NCI-H2107 treated with DMSO at 0.1 percent for 48 hours (cell line): ENCODE results near the gene DLGAP3.
"Not testable (repeated sequence)": the region's sequence is repeated elsewhere in the genome, so short reads cannot be mapped to it uniquely, and the experiment has no call there.

Experiments used
- DNase-seq: peaks from one replicate; lab custom pipeline; 2025; ENCODE audit not compliant: unreplicated experiment; lab: John Stamatoyannopoulos, UW

The DLGAP3 gene, protein sequence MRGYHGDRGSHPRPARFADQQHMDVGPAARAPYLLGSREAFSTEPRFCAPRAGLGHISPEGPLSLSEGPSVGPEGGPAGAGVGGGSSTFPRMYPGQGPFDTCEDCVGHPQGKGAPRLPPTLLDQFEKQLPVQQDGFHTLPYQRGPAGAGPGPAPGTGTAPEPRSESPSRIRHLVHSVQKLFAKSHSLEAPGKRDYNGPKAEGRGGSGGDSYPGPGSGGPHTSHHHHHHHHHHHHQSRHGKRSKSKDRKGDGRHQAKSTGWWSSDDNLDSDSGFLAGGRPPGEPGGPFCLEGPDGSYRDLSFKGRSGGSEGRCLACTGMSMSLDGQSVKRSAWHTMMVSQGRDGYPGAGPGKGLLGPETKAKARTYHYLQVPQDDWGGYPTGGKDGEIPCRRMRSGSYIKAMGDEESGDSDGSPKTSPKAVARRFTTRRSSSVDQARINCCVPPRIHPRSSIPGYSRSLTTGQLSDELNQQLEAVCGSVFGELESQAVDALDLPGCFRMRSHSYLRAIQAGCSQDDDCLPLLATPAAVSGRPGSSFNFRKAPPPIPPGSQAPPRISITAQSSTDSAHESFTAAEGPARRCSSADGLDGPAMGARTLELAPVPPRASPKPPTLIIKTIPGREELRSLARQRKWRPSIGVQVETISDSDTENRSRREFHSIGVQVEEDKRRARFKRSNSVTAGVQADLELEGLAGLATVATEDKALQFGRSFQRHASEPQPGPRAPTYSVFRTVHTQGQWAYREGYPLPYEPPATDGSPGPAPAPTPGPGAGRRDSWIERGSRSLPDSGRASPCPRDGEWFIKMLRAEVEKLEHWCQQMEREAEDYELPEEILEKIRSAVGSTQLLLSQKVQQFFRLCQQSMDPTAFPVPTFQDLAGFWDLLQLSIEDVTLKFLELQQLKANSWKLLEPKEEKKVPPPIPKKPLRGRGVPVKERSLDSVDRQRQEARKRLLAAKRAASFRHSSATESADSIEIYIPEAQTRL

DNA sequence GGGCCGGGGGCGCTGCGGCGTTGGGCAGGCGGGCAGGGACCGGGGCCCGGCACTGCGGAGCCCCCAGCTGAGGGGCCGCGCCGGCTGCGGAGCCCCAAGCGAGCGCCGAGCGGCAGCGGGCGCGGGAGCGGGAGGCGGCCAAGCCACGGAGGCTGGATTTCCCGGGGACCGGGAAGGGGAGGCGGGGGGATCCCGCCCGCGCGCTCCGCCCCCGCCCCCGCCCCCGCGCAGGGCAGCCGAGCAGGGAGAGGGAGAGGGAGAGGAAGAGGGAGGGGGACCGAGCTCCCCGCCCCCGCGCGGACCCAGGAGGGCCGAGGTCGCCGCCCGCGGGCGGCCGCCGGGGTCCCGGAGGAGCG is at the start of gene DLGAP3:
Gene DLGAP3, minus strand, starts transcription at position 154 of the 356 bp plus-strand sequence. CDS start 24,267 bp downstream, outside the sequence.
- DNase-seq: no peak

DNA sequence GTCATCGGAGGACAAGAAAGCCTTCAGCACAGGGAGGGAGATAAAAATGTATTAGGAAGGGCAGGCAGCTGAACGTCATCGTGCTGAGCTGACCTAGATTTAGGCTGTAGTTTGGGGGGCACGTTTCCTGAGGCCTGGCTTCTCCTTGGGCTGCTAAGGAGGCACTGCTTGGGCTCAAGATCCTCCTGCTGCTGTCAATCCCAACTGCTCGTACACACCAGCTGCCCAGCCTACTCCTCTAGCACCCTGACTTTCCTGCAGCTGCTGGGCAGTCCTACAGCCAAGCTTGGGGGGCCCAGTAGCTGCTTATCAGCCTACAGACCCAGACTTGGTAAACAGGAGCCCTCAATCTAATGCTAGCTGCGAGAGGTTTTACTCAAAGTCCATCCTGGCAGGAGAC is 49.5 kb upstream of the DLGAP3 start:
- DNase-seq: no peak

GRCh38 chr1:34977858-34978257 is 48.4 kb upstream of the DLGAP3 start:
- no peak for DNase-seq

GRCh38 chr1:34977210-34977471 is 47.7 kb upstream of the DLGAP3 start:
- no peak for DNase-seq

GRCh38 chr1:34976384-34977209 is 47.1 kb upstream of the DLGAP3 start:
- DNase-seq: no peak

- DNase-seq: no peak
These were observed 46.3 kb upstream of the DLGAP3 start for GRCh38 chr1:34975771-34976170.

GRCh38 chr1:34975338-34975737 is 45.9 kb upstream of the DLGAP3 start:
- DNase-seq: no peak

DNA sequence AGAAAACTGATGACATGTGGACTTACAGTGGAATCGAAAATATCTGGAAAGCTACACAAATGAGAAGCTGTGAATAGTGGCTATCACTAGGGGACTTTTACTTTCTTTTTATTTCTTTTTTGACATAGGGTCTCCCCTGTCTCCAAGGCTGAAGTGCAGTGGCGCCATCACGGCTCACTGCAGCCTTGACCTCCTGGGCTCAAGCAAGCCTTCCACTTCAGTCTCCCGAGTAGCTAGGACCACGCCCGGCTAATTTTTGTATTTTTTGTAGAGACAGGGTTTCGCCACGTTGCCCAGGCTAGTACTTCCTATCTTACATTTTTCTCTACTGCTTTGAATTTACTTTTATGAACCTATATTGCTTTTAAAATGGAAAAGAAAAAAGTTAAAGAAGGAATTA is 45.2 kb upstream of the DLGAP3 start:
- no peak for DNase-seq

DNA sequence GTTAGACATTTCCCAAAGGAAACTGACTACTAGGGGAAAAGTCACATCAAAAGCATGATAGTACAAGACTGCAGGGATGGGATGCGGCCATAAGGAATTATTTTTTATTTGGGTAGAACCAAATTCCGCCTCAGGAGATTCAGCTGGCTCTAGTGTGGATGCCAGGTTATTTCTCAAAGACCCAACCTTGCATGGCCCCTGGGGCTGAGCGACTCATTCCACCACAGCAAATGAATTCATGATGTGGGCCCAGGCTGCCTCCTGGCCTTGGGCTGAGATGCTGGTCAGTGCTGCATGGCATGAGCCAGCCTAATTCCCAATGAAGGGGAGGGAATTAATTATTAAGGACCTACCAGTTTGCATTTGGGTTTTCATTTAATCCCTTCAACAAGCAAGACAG is 43.9 kb upstream of the DLGAP3 start:
- no peak for DNase-seq

DNA sequence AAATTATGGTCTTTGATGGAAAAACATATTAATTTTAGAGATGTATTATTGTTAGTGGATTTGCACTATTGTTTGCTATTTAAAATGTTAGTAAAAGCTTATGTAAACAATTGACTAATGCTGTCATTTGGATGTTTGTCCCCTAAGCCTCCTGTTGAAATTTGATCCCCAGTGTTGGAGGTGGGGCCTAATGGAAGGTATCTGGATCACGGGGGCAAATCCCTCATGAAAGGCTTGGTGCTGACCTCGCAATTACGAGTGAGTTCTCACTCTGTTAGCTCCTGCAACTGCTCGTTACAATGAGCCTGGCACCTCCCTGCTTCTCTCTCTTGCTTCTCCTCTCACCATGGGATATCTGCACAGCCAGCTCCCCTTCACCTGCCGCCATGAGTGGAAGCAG is 41.4 kb upstream of the DLGAP3 start:
- no peak for DNase-seq

GRCh38 chr1:34970220-34970735 is 40.8 kb upstream of the DLGAP3 start:
- no peak for DNase-seq

- not testable (repeated sequence) for DNase-seq
These were observed 38.8 kb upstream of the DLGAP3 start for GRCh38 chr1:34968297-34968696.

GRCh38 chr1:34967672-34968071 is 38.2 kb upstream of the DLGAP3 start:
- DNase-seq: not testable (repeated sequence)

GRCh38 chr1:34965597-34965996 is 36.1 kb upstream of the DLGAP3 start:
- no peak for DNase-seq

DNA sequence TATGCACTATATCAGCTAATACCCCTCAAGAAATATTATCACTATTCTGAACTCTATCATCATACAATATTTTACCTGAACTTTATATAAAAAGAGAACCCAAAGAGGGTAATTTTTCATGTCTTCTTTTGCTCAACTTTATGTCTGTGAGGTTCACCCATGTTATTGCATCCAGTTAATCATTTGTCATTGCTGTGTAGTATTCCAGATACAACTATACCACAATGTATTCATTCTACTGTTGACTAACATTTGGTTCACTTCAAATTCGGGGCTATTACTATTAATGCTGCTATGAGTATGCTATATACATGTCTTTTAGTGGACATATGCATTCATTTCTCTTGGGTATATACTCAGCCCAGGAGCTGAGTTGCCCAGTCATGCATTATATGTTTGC is 21.0 kb upstream of the DLGAP3 start:
- DNase-seq: no peak

GRCh38 chr1:34948739-34949138 is 19.3 kb upstream of the DLGAP3 start:
- not testable (repeated sequence) for DNase-seq

GRCh38 chr1:34947641-34948314 is 18.3 kb upstream of the DLGAP3 start:
- not testable (repeated sequence) for DNase-seq

DNA sequence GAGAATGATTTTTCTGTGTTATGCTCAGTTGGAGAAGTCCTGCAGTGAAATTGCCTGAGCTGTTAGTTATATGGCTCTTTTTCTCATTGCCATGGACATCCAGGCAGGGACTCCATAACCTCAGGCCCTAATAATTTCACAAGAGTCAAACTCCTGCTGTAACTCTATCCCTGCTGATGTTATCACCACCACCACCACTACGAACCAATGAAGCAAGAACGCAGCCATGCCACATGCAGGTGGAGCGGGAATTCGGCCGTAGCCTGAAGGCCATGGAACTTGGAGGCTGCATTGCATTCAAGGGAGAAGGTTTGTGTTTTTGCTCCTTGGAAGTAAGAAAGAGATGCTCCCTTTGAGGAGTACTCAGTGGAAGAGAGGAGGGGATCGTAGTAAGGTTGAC is 16.8 kb upstream of the DLGAP3 start:
- DNase-seq: no peak

GRCh38 chr1:34941798-34942197 is 12.3 kb upstream of the DLGAP3 start:
- not testable (repeated sequence) for DNase-seq

GRCh38 chr1:34930702-34931071 is 1.2 kb upstream of the DLGAP3 start:
- DNase-seq: no peak
